A549 (cell line): ENCODE measurements around the gene DIO3. TPM values are rescaled to one million over a fixed set of nuclear protein-coding genes. Genes with fewer than 3 reads are reported as not detected.
"Not testable (repeated sequence)": the region's sequence is repeated elsewhere in the genome, so short reads cannot be mapped to it uniquely, and the experiment has no call there.

Source experiments
- ATAC-seq, 2 experiments: fragments of 200-7000 bp in 1 of 2; fragments of >200 bp in 1 of 2; cut with Nextera tagmentation in 1 of 2; cut with Tn5 transposase in 1 of 2; 3 replicates each; pipeline versions ENCODE4 v1.8.0 to v1.9.1; 2018 to 2020; ENCODE audit warnings: mild to moderate bottlenecking in 1 of 2, moderate library complexity in 1 of 2
- CTCF ChIA-PET: fragments of 300-600 bp; sonication (Branson Sonifier 250); formaldehyde crosslinking; extraction: SDS; loops from one replicate; lab custom pipeline; 2021; ENCODE audit warnings: antibody characterized with exemption, inconsistent platforms; lab: Yijun Ruan, JAX
- POLR2A ChIA-PET: fragments of 350-600 bp; formaldehyde crosslinking; extraction: SDS; loops from one replicate; lab custom pipeline; 2021; ENCODE audit warnings: antibody characterized with exemption, inconsistent platforms; lab: Yijun Ruan, JAX
- DNase-seq, 2 experiments: peaks; one replicate each; pipeline versions ENCODE4 v3.0.0 to v3.0.0-alpha.2; 2011 to 2016; ENCODE audit warnings: low read depth in 1 of 2, low spot score in 1 of 2
- FAIRE-seq: peaks from 2 replicates; lab custom pipeline; 2011; peaks lifted over from hg19 to GRCh38; lab: Jason Lieb, UNC
- H3K27ac ChIP-seq, 2 experiments: fragments of >200 bp; sonication (Bioruptor Twin); formaldehyde crosslinking; 3 replicates each; pipeline ENCODE4 v1.5.1; 2016 to 2017
- H3K4me1 ChIP-seq: fragments of >200 bp; sonication (Bioruptor Twin); formaldehyde crosslinking; 3 replicates; pipeline ENCODE4 v1.6.1; 2016
- H3K4me2 ChIP-seq: fragments of >200 bp; sonication (Bioruptor Twin); formaldehyde crosslinking; 3 replicates; pipeline ENCODE4 v1.6.1; 2016
- H3K4me3 ChIP-seq: fragments of >200 bp; sonication (Bioruptor Twin); formaldehyde crosslinking; 3 replicates; pipeline ENCODE4 v1.5.1; 2016
- H3K9me3 ChIP-seq: fragments of >200 bp; sonication (Bioruptor Twin); formaldehyde crosslinking; 3 replicates; pipeline ENCODE4 v1.6.1; 2016
- CHD4 ChIP-seq: fragments of 200-600 bp; sonication (generic); IDR thresholded peaks from 2 replicates; pipeline ENCODE4 v1.6.1; 2016; ENCODE audit warnings: antibody characterized with exemption, mild to moderate bottlenecking, borderline replicate concordance
- FOSB ChIP-seq: fragments of 250-450 bp; sonication (Bioruptor Pico); IDR thresholded peaks from 2 replicates; pipeline ENCODE4 v1.5.0; 2020; ENCODE audit warnings: mild to moderate bottlenecking, moderate library complexity
- FOSL2 ChIP-seq, 2 experiments: fragments of 450-650 bp in 1 of 2; fragments of >200 bp in 1 of 2; sonication (Bioruptor Twin) in 1 of 2; formaldehyde crosslinking; IDR thresholded peaks; 2 replicates each; pipeline versions ENCODE4 v1.5.0 to v1.6.1; 2016 to 2020; ENCODE audit warnings: mild to moderate bottlenecking in 1 of 2, moderate library complexity in 1 of 2
- HDAC2 ChIP-seq: fragments of 200-600 bp; sonication (generic); IDR thresholded peaks from 2 replicates; pipeline ENCODE4 v1.6.1; 2016
- HMGXB4 ChIP-seq: fragments of 250-450 bp; sonication (Bioruptor Pico); IDR thresholded peaks from 2 replicates; pipeline ENCODE4 v1.5.0; 2021; ENCODE audit warnings: mild to moderate bottlenecking, moderate library complexity, borderline replicate concordance
- HOXB5 ChIP-seq: fragments of 250-450 bp; sonication (Bioruptor Pico); IDR thresholded peaks from 2 replicates; pipeline ENCODE4 v1.5.0; 2020; ENCODE audit warnings: mild to moderate bottlenecking, moderate library complexity
- KDM1A ChIP-seq: fragments of 200-600 bp; sonication (generic); IDR thresholded peaks from 2 replicates; pipeline ENCODE4 v1.6.1; 2016; ENCODE audit warnings: low read depth, mild to moderate bottlenecking
- KDM5A ChIP-seq: fragments of 200-600 bp; sonication (generic); IDR thresholded peaks from 2 replicates; pipeline ENCODE4 v1.6.1; 2016; ENCODE audit warnings: antibody characterized with exemption, mild to moderate bottlenecking
- NFE2L2 ChIP-seq: fragments of 150-350 bp; conservative IDR thresholded peaks from 2 replicates; pipeline ENCODE4 v1.6.1; 2014; ENCODE audit warnings: low read length
- NR3C1 ChIP-seq: fragments of >200 bp; sonication (Bioruptor Twin); formaldehyde crosslinking; IDR thresholded peaks from 3 replicates; pipeline ENCODE4 v1.6.1; 2017
- RAD21 ChIP-seq, 2 experiments: fragments of >200 bp in 1 of 2; sonication (Bioruptor Twin) in 1 of 2; formaldehyde crosslinking in 1 of 2; IDR thresholded peaks in 1 of 2; conservative IDR thresholded peaks in 1 of 2; 2 replicates in 1 of 2; 3 replicates in 1 of 2; pipeline ENCODE4 v1.6.1; 2012 to 2018; ENCODE audit warnings: inconsistent platforms in 1 of 2
- RCOR1 ChIP-seq: fragments of 150-350 bp; IDR thresholded peaks from 2 replicates; pipeline ENCODE4 v1.6.1; 2014; ENCODE audit warnings: antibody characterized with exemption, low read length, low read depth
- RNF2 ChIP-seq: fragments of 200-600 bp; sonication (generic); IDR thresholded peaks from 2 replicates; pipeline ENCODE4 v1.6.1; 2016; ENCODE audit warnings: low read depth, mild to moderate bottlenecking, antibody characterized with exemption, moderate library complexity, borderline replicate concordance
- ZFP36 ChIP-seq: fragments of 450-650 bp; IDR thresholded peaks from 2 replicates; pipeline ENCODE4 v1.6.1; 2014; ENCODE audit warnings: borderline replicate concordance; ENCODE audit not compliant: partially characterized antibody
- ZNF302 ChIP-seq: fragments of 250-450 bp; sonication (Bioruptor Pico); IDR thresholded peaks from 2 replicates; pipeline ENCODE4 v1.9.0; 2021; ENCODE audit warnings: inconsistent platforms, mild to moderate bottlenecking, moderate library complexity
- ZSCAN20 ChIP-seq: fragments of 250-450 bp; sonication (Bioruptor Pico); IDR thresholded peaks from 2 replicates; pipeline ENCODE4 v1.8.0; 2022; ENCODE audit warnings: mild to moderate bottlenecking, moderate library complexity
- WGBS: methylation state at CpG from one replicate; pipeline ENCODE4 v1.1.6; 2017; ENCODE audit errors: missing lambda C conversion rate; 5-methylcytosine and 5-hydroxymethylcytosine counted together
- polyA plus RNA-seq, 4 experiments: library from polyadenylated mRNA; depleted of rRNA in 3 of 4; stranded (reverse); fragments of >200 nt; fragmentation: RNase III in 1 of 4; extraction: RNeasy Plus Mini Kit Qiagen cat#74134 plus additional on column Dnase treatment in 1 of 4; gene quantifications; 2 replicates in 3 of 4; 3 replicates in 1 of 4; pipeline ENCODE4 v1.2.3, GENCODE V29; 2011 to 2017

The DIO3 gene
- polyA plus RNA-seq, 2 of the 4 experiments (the other 2 are of a cell fraction) = 0.04 to 0.09 TPM

- peak overlapping the region; percentile 56 to 80; a peak in 5 of 6 replicates for H3K27ac ChIP-seq
- no peak overlapping the region for H3K4me3 ChIP-seq
- ChIA-PET CTCF (no interaction called here), POLR2A (interaction anchor here (2.1 kb wide), 1 partner anchor 77 kb away, joined by 12 read pairs; no protein-coding TSS in a partner anchor)
- peak overlapping the region; percentile 44; the same call in 2 of the 3 replicates for H3K4me2 ChIP-seq
- WGBS = 96% methylated on average over 1 of the region's 1 CpG
- DNase-seq (no peak), ATAC-seq (no peak), FAIRE-seq (no peak)
- no peak for TF ChIP-seq HOXB5 (CRISPR knock-in tag)
- TF ChIP-seq CHD4 = no peak
- 0 out of 2 replicates have a peak, but pooled peaks have one; percentile 33 for TF ChIP-seq HDAC2
- 0 out of 2 replicates have a peak, but pooled peaks have one; percentile 66 for TF ChIP-seq KDM1A
- no peak for TF ChIP-seq KDM5A
- no peak for TF ChIP-seq NFE2L2
- H3K9me3 ChIP-seq = no peaks in the 10 kb centered on the region
- H3K4me1 ChIP-seq = peaks cover 56% of the 10 kb centered on the region
Measured at GRCh38 chr14:101553393-101553792, 7.9 kb upstream of the DIO3 start.

GRCh38 chr14:101553931-101554330, 7.4 kb upstream of the DIO3 start:
- TF ChIP-seq FOSB (CRISPR knock-in tag) = no peak
- TF ChIP-seq RAD21 (conservative IDR thresholded peaks at IDR 0.05 in 1 of 2, IDR thresholded peaks at IDR 0.05 in 1 of 2) = no peak
- no peak for TF ChIP-seq NR3C1
- no peak for TF ChIP-seq HMGXB4
- TF ChIP-seq RNF2 = no peak
- no peak for TF ChIP-seq RCOR1
- no peak for TF ChIP-seq ZNF302 (CRISPR knock-in tag)
- H3K4me2 ChIP-seq = no peak overlapping the region
- no peak overlapping the region for H3K4me3 ChIP-seq
- WGBS = 97% methylated on average over 4 of the region's 6 CpGs
- ATAC-seq (no peak), DNase-seq (no peak), FAIRE-seq (no peak)
- peak overlapping the region in 1 of 2 experiments; percentile 80; a peak in 4 of 6 replicates for H3K27ac ChIP-seq
- no peaks in the 10 kb centered on the region for H3K9me3 ChIP-seq
- H3K4me1 ChIP-seq = peaks cover 58% of the 10 kb centered on the region
- ChIA-PET CTCF (no interaction called here), POLR2A (interaction anchor here (2.1 kb wide), 1 partner anchor 77 kb away, joined by 12 read pairs; no protein-coding TSS in a partner anchor)

GRCh38 chr14:101554991-101555668, 6.2 kb upstream of the DIO3 start:
- POLR2A ChIA-PET = no interaction called here
- Histone ChIP-seq H3K4me3 (no peak overlapping the region), H3K4me1 (peaks cover 58% of the 10 kb centered on the region)
- TF ChIP-seq ZFP36 = no peak
- no peak for TF ChIP-seq ZSCAN20 (CRISPR knock-in tag)
- TF ChIP-seq FOSL2 (IDR thresholded peaks at IDR 0.05) = no peak
- no peak for TF ChIP-seq FOSL2 (CRISPR knock-in tag; IDR thresholded peaks at IDR 0.05)
- TF ChIP-seq, all 56 proteins: peak for 0
- H3K27ac ChIP-seq = peak overlapping the region in 1 of 2 experiments; percentile 80; a peak in 3 of 6 replicates
- no peak overlapping the region for H3K4me2 ChIP-seq
- WGBS = 70% methylated on average over 18 of the region's 20 CpGs
- ATAC-seq (no peak), DNase-seq (no peak), FAIRE-seq (no peak)
- CTCF ChIA-PET = interaction anchor here (0.7 to 1.2 kb wide), 2 partner anchors 11 to 79 kb away, joined by 3 read pairs; no protein-coding TSS in a partner anchor
- H3K9me3 ChIP-seq = no peaks in the 10 kb centered on the region

GRCh38 chr14:101555669-101556043, 5.6 kb upstream of the DIO3 start:
- H3K9me3 ChIP-seq, ATAC-seq, FAIRE-seq, POLR2A ChIA-PET, H3K4me3 ChIP-seq, DNase-seq: not testable (repeated sequence)
- WGBS = 80% methylated on average over 5 of the region's 5 CpGs
- CTCF ChIA-PET = interaction anchor here (0.7 to 1.2 kb wide), 2 partner anchors 10 to 79 kb away, joined by 3 read pairs; no protein-coding TSS in a partner anchor
- Histone ChIP-seq H3K4me2 (peak overlapping the region; percentile 1; the same call in 1 of the 3 replicates), H3K4me1 (peaks cover 58% of the 10 kb centered on the region), H3K27ac (peak overlapping the region in 1 of 2 experiments; percentile 80; a peak in 3 of 6 replicates)
